Stimulated activated effector memory CD8-positive, alpha-beta T cell treated with anti-CD3 and anti-CD28 coated beads, Interleukin-12 subunit alpha, Interleukin-12 subunit beta, amount 100 ng/mL, for 72 hours (primary cell): ENCODE results near the gene FAM228B.

ENCODE experiments used
- ATAC-seq: fragments of 150-1000 bp; cut with Tn5 transposase; 2 replicates; pipeline ENCODE4 v1.10.0; 2021
- DNase-seq, 2 donors: peaks; one replicate each; pipeline ENCODE4 v3.0.0; 2021 to 2022; ENCODE audit warnings: low spot score in 2 of 2
- H3K27ac Mint-ChIP-seq: one replicate; pipeline ENCODE4 v1.8.0; 2022; ENCODE audit warnings: mild to moderate bottlenecking, mixed read lengths
- H3K36me3 Mint-ChIP-seq: one replicate; pipeline ENCODE4 v1.8.0; 2022; ENCODE audit warnings: mild to moderate bottlenecking, mixed read lengths
- H3K4me1 Mint-ChIP-seq: one replicate; pipeline ENCODE4 v1.8.0; 2022; ENCODE audit warnings: mixed read lengths
- H3K4me3 Mint-ChIP-seq: one replicate; pipeline ENCODE4 v1.8.0; 2022; ENCODE audit warnings: mild to moderate bottlenecking, mixed read lengths
- H3K9me3 Mint-ChIP-seq: one replicate; pipeline ENCODE4 v1.8.0; 2022; ENCODE audit warnings: mixed read lengths

FAM228B gene

DNA sequence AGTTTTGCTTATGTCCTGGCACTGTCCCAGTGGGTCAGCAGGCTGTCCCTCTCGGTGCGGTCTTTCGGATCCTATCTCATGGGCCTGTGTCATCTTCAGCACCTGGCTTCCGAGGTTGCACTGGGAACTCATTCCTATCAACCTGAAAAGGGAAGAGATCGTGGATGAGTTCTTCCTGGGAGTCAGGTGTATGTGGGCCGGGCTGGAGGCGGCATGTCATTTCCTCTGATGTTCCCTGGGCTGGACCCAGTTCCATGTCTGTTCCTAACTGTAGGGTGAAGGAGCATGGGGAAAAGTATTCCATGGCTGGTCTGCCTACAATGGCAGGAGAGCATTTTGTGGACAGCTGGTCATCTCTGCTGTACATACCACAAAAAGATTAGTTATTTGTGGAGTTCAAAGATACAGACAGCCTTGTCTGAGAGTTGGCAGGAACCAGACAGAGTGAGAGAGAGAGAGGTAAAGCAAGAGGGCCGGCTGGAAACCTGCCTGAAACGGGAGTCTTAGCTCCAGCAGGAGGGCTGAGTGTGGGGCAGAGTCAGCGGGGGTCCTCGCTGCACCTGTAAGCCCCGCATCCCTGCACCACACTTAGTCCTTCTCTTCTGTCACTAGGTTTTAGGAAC, 76.8 kb downstream of the FAM228B start:
- no peak overlapping the region for H3K4me3 Mint-ChIP-seq
- peaks cover 29% of the 10 kb centered on the region for H3K36me3 Mint-ChIP-seq
- peak overlapping the region; percentile 81 for H3K27ac Mint-ChIP-seq
- H3K9me3 Mint-ChIP-seq = peaks cover 4% of the 10 kb centered on the region
- DNase-seq (no peak), ATAC-seq (no peak)
- no peaks in the 10 kb centered on the region for H3K4me1 Mint-ChIP-seq

DNA sequence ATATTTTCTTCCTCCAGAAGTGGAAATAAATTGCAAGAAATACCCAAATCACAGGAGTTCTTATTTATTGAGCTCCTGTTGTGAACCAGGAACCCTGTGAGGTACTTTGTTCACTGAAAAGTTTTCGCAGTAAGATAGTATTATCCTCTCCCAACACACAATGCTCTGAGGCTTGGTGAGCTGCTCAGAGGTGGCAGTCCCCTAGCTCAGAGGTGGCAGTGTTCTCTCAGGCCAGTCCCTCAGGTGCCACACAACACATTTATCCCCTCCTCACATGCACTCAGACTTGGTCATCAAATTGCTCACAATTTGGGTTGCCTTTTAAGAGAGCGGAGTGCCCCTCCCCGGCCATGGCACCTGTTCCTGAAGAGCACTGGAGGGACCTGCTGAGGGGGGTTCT, 77.5 kb downstream of the FAM228B start:
- Mint-ChIP-seq H3K9me3 (peaks cover 4% of the 10 kb centered on the region), H3K27ac (no peak overlapping the region), H3K36me3 (peaks cover 32% of the 10 kb centered on the region), H3K4me1 (no peaks in the 10 kb centered on the region), H3K4me3 (no peak overlapping the region)
- ATAC-seq (no peak), DNase-seq (no peak)

DNA sequence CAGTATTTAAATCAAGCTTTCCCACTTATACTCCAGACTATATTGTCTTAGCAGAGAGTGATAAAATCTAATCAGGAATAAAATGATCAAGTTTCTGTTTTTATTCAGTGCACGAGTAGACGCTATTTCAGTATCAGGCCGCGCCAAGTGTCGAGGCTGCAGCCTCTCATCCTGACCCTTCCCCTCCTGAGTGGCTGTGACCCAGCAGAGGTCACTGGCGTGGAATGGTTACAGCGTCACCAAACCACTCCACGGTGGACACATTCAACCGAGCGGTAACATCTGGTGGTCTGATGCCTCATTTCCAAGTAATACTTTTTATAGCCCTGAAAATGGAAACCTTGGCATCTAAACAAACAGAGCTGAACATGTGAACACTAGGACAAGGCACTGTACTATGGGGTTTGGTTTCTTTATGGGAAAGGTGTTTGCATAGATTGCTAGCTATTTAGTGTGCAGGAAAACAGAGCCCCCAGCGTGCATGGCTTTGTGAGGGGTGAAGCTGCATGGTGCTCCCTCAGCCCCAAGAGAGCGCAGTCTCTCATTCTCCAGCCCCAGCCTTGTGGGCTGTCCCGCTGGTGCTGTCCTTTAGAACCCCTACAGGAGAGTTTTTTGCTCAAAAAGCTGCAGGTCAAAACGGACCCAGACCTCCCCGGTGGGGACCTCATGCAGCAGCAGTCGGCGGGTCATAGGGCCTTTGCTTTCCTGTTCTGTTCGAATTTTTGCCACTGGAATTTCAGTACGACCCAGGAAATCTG, 79.9 kb downstream of the FAM228B start:
- Mint-ChIP-seq H3K36me3 (peaks cover 52% of the 10 kb centered on the region), H3K27ac (no peak overlapping the region), H3K4me3 (no peak overlapping the region), H3K4me1 (no peaks in the 10 kb centered on the region), H3K9me3 (no peaks in the 10 kb centered on the region)
- ATAC-seq (no peak), DNase-seq (no peak)

DNA sequence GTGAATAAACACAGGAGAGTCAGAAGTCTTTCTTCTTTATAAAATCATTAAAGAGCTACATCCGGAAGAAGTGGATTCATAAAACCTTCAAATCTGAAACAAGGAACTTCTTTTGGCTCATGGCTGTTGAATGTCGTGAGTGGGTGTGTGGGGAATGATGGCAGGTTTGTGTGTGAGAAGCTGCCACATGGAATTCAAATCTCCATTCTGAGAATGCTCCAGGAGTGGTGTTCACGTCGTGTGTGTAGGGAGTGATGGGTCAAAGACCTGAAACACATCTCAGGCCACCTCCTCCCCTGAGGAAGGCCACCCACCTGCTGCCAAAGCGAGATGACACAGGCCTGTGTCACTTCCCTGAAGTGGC, 80.5 kb downstream of the FAM228B start:
- DNase-seq (no peak), ATAC-seq (no peak)
- H3K4me1 Mint-ChIP-seq = no peaks in the 10 kb centered on the region
- H3K27ac Mint-ChIP-seq = no peak overlapping the region
- H3K36me3 Mint-ChIP-seq = peaks cover 58% of the 10 kb centered on the region
- H3K4me3 Mint-ChIP-seq = no peak overlapping the region
- no peaks in the 10 kb centered on the region for H3K9me3 Mint-ChIP-seq

DNA sequence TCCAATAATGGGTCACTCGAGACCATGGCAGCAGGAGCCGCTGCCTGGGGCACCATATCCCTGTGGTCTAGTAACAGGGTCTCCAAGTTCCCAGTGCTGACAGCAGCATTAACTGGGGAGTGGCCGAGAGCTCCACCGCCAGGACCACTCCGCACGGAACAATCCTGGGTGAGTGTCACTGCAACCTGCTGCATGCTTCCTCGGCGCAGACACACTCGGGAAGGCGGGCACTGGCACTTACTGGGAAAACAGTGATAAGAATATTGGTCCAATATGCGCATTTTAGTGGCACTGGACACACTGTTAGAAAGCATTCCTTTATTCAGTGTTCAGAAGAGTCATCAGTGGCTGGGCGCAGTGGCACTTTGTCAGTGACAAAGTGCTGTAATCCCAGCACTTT, 81.2 kb downstream of the FAM228B start:
- no peak overlapping the region for H3K4me3 Mint-ChIP-seq
- ATAC-seq = no peak
- no peak for DNase-seq
- no peaks in the 10 kb centered on the region for H3K4me1 Mint-ChIP-seq
- H3K27ac Mint-ChIP-seq = no peak overlapping the region
- H3K36me3 Mint-ChIP-seq = peaks cover 65% of the 10 kb centered on the region
- H3K9me3 Mint-ChIP-seq = no peaks in the 10 kb centered on the region

DNA sequence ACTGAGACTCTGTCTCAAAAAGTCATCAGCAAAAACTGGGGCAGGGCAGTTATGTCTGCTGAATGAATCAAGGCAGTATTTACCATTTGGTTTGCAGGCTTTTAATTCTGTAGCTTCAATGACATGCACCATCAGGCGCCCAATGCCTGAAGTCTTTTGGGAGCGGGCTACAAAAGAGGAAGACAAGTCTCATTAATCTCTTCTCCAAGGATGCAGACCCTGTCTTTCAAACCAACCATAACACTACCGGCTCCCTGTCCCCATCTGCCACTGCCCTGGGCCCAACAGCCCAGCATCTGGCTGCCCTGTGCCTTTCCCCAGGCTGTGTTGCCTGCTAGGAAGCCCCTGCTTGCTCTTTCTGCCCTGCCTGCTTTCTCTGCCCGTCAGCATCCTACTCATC, 81.9 kb downstream of the FAM228B start:
- peaks cover 71% of the 10 kb centered on the region for H3K36me3 Mint-ChIP-seq

DNA sequence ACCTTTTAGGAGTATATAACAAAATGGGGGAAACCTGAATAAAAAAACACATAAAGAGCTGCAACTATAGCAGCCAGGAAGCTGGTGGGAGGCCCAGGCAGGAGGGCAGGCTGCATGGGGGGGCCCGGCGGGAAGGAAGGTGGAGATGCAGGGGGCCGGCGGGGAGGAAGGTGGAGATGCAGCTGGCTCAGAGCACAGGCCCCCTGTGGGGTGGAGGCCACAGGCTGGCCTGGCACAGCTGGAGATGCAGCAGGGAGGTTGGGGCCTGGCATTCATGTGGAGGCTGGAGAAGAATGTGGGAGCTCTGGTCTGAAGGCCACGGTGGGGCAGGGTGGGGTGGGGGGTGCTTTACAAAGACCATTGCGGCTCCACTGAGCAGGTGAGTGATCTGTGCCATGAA, 83.0 kb downstream of the FAM228B start:
- H3K36me3 Mint-ChIP-seq = peaks cover 82% of the 10 kb centered on the region

More for the DNA sequence above, 81.9 kb downstream of the FAM228B start:
- no peaks in the 10 kb centered on the region for H3K4me1 Mint-ChIP-seq
- DNase-seq (no peak), ATAC-seq (no peak)
- no peak overlapping the region for H3K4me3 Mint-ChIP-seq
- no peaks in the 10 kb centered on the region for H3K9me3 Mint-ChIP-seq
- peak overlapping the region; percentile 53 for H3K27ac Mint-ChIP-seq

DNA sequence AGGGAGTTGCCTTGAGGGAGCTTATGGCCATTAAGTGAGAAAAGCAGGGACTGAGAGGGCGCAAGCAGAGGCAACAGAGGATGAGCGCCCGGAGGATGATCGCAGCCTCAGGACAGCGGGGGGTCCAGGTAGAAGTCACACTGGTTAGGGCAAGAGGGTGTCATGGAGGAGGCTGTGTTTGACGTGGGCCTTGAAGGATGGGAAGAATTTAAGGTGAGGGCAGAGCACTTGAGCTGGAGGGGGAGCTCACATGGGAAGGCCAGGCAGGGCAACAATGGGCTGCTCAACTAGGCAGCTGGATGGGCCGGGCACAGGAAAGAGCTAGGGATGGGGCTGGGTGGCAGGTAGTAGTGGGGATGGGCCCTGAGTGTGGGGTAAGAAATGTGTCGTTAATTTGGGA, 83.4 kb downstream of the FAM228B start:
- H3K4me3 Mint-ChIP-seq = no peak overlapping the region
- no peak for DNase-seq
- no peak for ATAC-seq
- H3K4me1 Mint-ChIP-seq = no peaks in the 10 kb centered on the region
- H3K9me3 Mint-ChIP-seq = no peaks in the 10 kb centered on the region
- peak overlapping the region; percentile 53 for H3K27ac Mint-ChIP-seq
- H3K36me3 Mint-ChIP-seq = peaks cover 87% of the 10 kb centered on the region

More for the DNA sequence above, 83.0 kb downstream of the FAM228B start:
- Mint-ChIP-seq H3K4me3 (no peak overlapping the region), H3K4me1 (no peaks in the 10 kb centered on the region), H3K9me3 (no peaks in the 10 kb centered on the region), H3K27ac (peak overlapping the region; percentile 53)
- DNase-seq (no peak), ATAC-seq (no peak)

DNA sequence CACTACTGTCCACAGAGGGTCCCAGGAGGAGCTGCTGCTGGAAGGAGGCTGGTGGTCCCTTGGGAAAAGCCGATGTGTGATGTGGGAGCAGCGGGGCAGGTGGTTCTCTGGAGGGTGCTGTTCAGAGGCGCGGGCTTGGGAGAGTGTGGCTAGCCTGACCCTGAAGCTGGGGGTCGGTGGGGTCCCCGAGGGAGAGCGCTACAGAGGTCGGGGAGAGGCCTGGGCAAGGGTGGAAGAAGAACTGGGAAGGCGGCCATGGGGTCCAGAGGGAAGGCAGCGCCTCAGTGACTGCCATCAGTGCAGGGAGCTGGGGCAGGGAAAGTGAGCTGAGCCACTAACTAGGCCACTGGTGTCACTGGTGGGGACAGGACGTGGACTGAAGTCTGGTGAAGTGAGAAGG, 84.1 kb downstream of the FAM228B start:
- no peaks in the 10 kb centered on the region for H3K4me1 Mint-ChIP-seq
- DNase-seq = no peak
- no peak overlapping the region for H3K4me3 Mint-ChIP-seq
- H3K36me3 Mint-ChIP-seq = peaks cover 87% of the 10 kb centered on the region
- no peak for ATAC-seq
- no peaks in the 10 kb centered on the region for H3K9me3 Mint-ChIP-seq
- H3K27ac Mint-ChIP-seq = no peak overlapping the region

DNA sequence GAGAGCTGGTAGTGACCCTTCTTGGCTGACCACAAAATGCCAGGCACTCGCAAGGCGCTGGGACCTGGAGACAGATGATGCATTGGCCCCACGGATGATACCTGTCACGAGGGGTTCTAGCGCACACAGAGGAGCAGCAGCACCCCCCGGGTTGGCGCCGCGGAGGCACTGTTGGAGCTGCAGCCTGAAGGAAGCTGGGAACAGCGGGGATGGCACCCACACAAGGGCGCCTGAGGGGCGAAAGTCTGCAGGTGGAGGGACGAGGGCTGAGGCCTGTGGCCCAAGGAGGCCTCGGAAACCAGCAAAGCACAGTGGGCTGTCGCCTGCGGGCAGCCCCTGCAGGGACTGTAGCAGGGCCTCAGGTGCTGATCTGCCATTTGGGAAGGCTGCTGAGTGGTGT, 85.2 kb downstream of the FAM228B start:
- Mint-ChIP-seq H3K27ac (no peak overlapping the region), H3K4me3 (no peak overlapping the region), H3K4me1 (no peaks in the 10 kb centered on the region), H3K9me3 (no peaks in the 10 kb centered on the region), H3K36me3 (peaks cover 87% of the 10 kb centered on the region)
- DNase-seq (no peak), ATAC-seq (no peak)

DNA sequence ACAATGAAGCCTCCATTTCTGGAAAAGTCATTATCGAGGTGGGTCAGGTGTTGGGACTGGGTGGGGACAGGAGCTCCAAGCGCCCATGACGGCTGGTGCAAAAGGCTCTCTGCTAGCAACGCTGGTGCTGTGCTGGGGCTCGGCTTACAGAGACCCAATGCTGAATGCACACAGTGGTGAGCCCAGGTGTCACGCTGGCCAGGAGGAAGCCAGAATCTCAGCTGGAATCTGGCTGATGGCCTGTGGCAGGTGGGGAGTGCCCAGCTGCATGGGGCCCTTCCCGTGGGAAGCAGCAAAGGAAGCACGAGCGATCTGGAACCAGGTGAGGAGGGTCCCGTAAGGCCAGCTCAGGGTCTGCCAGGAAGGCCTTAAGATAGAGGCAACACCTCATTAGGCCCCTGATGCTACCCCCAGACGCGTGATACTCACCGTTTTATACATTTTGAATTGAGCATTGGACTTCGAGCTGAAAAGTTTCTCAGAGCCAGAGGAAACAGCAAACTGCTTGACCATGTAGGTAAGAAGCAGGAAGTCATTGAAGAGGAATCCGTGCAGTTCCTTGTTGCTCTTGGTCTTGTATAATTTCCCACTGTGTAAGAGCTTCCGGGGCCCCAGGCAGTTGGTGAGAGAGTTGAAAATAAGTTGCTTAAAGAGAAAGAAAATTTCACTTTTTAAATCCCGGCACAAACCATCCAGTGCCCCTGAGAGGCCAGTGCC, 86.3 kb downstream of the FAM228B start:
- no peak for ATAC-seq
- Mint-ChIP-seq H3K36me3 (peaks cover 87% of the 10 kb centered on the region), H3K4me1 (no peaks in the 10 kb centered on the region)

DNA sequence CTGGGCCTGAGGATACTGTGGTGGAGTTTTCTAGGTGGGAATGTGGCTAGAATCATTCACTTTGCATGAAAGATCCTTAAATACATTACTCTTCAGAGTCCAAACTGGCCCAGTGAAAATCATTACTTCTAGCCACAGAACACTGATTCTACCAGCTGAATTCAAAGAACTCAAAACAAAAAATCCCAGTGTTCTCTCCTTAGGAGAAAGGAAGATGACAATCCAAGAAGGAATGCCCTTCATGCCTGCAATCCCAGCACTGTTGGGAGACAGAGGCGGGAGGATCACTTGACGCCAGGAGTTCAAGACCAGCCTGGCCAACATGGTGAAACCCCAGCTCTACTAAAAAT, 86.8 kb downstream of the FAM228B start:
- H3K4me3 Mint-ChIP-seq = no peak overlapping the region
- H3K4me1 Mint-ChIP-seq = no peaks in the 10 kb centered on the region
- DNase-seq (no peak), ATAC-seq (no peak)
- H3K36me3 Mint-ChIP-seq = peaks cover 92% of the 10 kb centered on the region
- no peaks in the 10 kb centered on the region for H3K9me3 Mint-ChIP-seq
- H3K27ac Mint-ChIP-seq = no peak overlapping the region

More for the DNA sequence above, 86.3 kb downstream of the FAM228B start:
- H3K9me3 Mint-ChIP-seq = no peaks in the 10 kb centered on the region
- DNase-seq = no peak
- no peak overlapping the region for H3K4me3 Mint-ChIP-seq
- H3K27ac Mint-ChIP-seq = no peak overlapping the region

DNA sequence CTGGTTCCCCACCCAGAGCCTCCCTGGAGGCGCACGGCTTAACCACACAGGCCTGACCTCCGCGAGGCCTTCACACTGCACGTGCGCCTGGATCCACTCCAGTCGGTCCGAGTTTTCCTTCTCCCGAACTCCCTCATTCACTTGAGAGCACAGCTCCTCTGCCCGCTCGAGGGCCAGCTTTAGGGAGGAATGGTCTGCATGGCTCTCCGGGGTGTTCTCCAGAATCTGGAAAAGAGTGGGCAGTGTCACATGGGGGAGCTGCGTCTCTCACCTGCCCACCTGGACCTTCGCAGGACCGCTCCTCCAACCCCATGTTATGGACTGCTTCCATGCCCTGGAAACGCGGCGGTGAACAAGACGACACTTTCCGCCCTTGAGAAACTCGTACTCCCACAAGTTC, 87.5 kb downstream of the FAM228B start:
- DNase-seq = no peak
- H3K9me3 Mint-ChIP-seq = no peaks in the 10 kb centered on the region
- H3K4me3 Mint-ChIP-seq = no peak overlapping the region
- no peaks in the 10 kb centered on the region for H3K4me1 Mint-ChIP-seq
- peaks cover 96% of the 10 kb centered on the region for H3K36me3 Mint-ChIP-seq
- no peak overlapping the region for H3K27ac Mint-ChIP-seq
- ATAC-seq = no peak

DNA sequence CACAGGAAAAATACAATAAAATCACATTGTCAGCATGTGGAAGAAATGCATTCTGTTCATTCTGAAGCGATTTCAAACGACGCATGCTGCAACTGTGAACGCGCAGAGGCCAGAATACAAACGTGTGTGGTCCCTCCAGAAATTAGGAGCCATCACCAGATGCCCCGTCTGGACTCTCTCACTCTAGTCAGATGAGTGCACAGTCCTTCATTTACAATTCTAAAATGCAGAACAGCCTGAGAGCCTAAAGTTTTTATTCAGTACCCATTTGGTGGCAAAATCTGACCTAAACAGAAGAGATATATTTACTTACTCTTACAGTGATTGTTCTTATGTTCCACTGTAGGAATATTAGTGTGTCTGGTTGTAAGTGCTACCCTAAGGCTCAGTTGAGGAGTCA, 88.1 kb downstream of the FAM228B start:
- no peaks in the 10 kb centered on the region for H3K9me3 Mint-ChIP-seq
- DNase-seq = no peak
- H3K36me3 Mint-ChIP-seq = peaks cover 97% of the 10 kb centered on the region
- no peak overlapping the region for H3K4me3 Mint-ChIP-seq
- no peak overlapping the region for H3K27ac Mint-ChIP-seq
- no peaks in the 10 kb centered on the region for H3K4me1 Mint-ChIP-seq
- ATAC-seq = no peak

DNA sequence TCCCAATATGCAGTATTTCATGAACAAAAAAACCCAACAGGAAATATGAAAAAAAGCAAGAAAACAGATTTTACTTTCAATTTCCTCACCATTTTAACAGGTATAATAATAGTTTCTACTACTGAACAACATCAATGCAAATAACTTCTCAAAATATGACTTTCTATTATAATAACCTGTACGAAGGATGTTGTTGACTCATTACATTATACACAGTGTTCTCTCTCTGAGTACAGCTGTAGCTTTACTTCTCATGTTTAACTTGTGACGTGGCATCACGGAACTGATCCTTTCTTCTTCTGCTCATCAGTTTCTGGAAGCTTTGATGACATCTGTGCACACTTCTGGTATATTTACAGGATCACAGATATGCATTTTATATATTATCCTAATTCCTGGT, 91.6 kb downstream of the FAM228B start:
- H3K9me3 Mint-ChIP-seq = no peaks in the 10 kb centered on the region
- peak; percentile 91 for ATAC-seq
- peaks cover 94% of the 10 kb centered on the region for H3K36me3 Mint-ChIP-seq
- H3K4me3 Mint-ChIP-seq = no peak overlapping the region
- H3K27ac Mint-ChIP-seq = peak overlapping the region; percentile 23
- H3K4me1 Mint-ChIP-seq = no peaks in the 10 kb centered on the region
- DNase-seq = no peak
